HEK293 (cell line): ENCODE measurements around the gene APBA1.

ENCODE experiments used
- CTCF ChIA-PET: fragments of 350-600 bp; formaldehyde crosslinking; extraction: SDS; loops from one replicate; lab custom pipeline; 2021; ENCODE audit warnings: antibody characterized with exemption; lab: Yijun Ruan, JAX
- POLR2A ChIA-PET: fragments of 300-600 bp; formaldehyde crosslinking; extraction: SDS; loops from one replicate; lab custom pipeline; 2020; ENCODE audit warnings: antibody characterized with exemption, inconsistent platforms; lab: Yijun Ruan, JAX
- H3K27ac ChIP-seq: fragments of 200-500 bp; sonication (Bioruptor generic); 2 replicates; pipeline ENCODE4 v1.5.1; 2014; ENCODE audit warnings: low read depth, low read length, control low read depth, inconsistent platforms; ENCODE audit errors: extremely low read depth
- H3K36me3 ChIP-seq, 2 experiments: fragments of 200-500 bp in 1 of 2; sonication (Bioruptor generic) in 1 of 2; 1 replicate in 1 of 2; 2 replicates in 1 of 2; pipeline ENCODE4 v1.5.1; 2014 to 2017; ENCODE audit warnings: inconsistent platforms in 2 of 2, low read length in 2 of 2; ENCODE audit not compliant: control insufficient read depth in 2 of 2, insufficient read depth in 1 of 2
- H3K4me1 ChIP-seq: fragments of 200-500 bp; sonication (Bioruptor generic); 2 replicates; pipeline ENCODE4 v1.5.1; 2014; ENCODE audit warnings: mild to moderate bottlenecking, low read length, inconsistent platforms; ENCODE audit not compliant: control insufficient read depth, insufficient read depth
- H3K4me3 ChIP-seq: 2 replicates; pipeline ENCODE4 v1.5.1; 2011; ENCODE audit warnings: low read depth, mild to moderate bottlenecking, control low read depth, low read length, moderate library complexity
- H3K9me3 ChIP-seq: fragments of 200-500 bp; sonication (Bioruptor generic); 2 replicates; pipeline ENCODE4 v1.5.1; 2014; ENCODE audit warnings: low read depth, low read length, inconsistent platforms; ENCODE audit not compliant: control insufficient read depth, insufficient read depth
- ATF2 ChIP-seq: fragments of 450-650 bp; formaldehyde crosslinking; IDR thresholded peaks from 2 replicates; pipeline ENCODE4 v1.5.1; 2016; ENCODE audit warnings: missing biosample characterization, missing genetic modification characterization, low read depth
- CTCF ChIP-seq: fragments of 450-650 bp; formaldehyde crosslinking; IDR thresholded peaks from 2 replicates; pipeline ENCODE4 v1.5.1; 2016; ENCODE audit warnings: missing biosample characterization, missing genetic modification characterization
- PRDM10 ChIP-seq: fragments of 450-650 bp; formaldehyde crosslinking; IDR thresholded peaks from 2 replicates; pipeline ENCODE4 v1.5.1; 2016; ENCODE audit warnings: missing biosample characterization, missing genetic modification characterization
- TSHZ1 ChIP-seq: fragments of 450-650 bp; formaldehyde crosslinking; IDR thresholded peaks from 2 replicates; pipeline ENCODE4 v1.5.1; 2016; ENCODE audit warnings: missing biosample characterization, missing genetic modification characterization, borderline replicate concordance
- WT1 ChIP-seq: fragments of 450-650 bp; formaldehyde crosslinking; IDR thresholded peaks from 2 replicates; pipeline ENCODE4 v1.5.1; 2016; ENCODE audit warnings: missing biosample characterization, missing genetic modification characterization
- ZBTB6 ChIP-seq: fragments of 450-650 bp; formaldehyde crosslinking; IDR thresholded peaks from 2 replicates; pipeline ENCODE4 v1.5.1; 2017; ENCODE audit warnings: missing biosample characterization, missing genetic modification characterization
- ZBTB7A ChIP-seq: fragments of 450-650 bp; formaldehyde crosslinking; IDR thresholded peaks from 2 replicates; pipeline ENCODE4 v1.5.1; 2016; ENCODE audit warnings: low read depth, missing biosample characterization, missing genetic modification characterization
- ZFHX2 ChIP-seq: fragments of 450-650 bp; formaldehyde crosslinking; conservative IDR thresholded peaks from 2 replicates; pipeline ENCODE4 v1.5.1; 2016; ENCODE audit warnings: missing biosample characterization, missing genetic modification characterization
- ZNF132 ChIP-seq: fragments of 450-650 bp; formaldehyde crosslinking; IDR thresholded peaks from 2 replicates; pipeline ENCODE4 v1.5.1; 2017; ENCODE audit warnings: missing biosample characterization, missing genetic modification characterization, borderline replicate concordance
- ZNF148 ChIP-seq: fragments of 450-650 bp; formaldehyde crosslinking; IDR thresholded peaks from 2 replicates; pipeline ENCODE4 v1.5.0; 2017; ENCODE audit warnings: missing biosample characterization, missing genetic modification characterization, borderline replicate concordance
- ZNF169 ChIP-seq: fragments of 450-650 bp; formaldehyde crosslinking; IDR thresholded peaks from 2 replicates; pipeline ENCODE4 v1.5.1; 2016; ENCODE audit warnings: missing biosample characterization, missing genetic modification characterization
- ZNF280C ChIP-seq: fragments of 450-650 bp; formaldehyde crosslinking; IDR thresholded peaks from 2 replicates; pipeline ENCODE4 v1.5.1; 2016; ENCODE audit warnings: missing biosample characterization, missing genetic modification characterization
- ZNF354C ChIP-seq: fragments of 450-650 bp; formaldehyde crosslinking; IDR thresholded peaks from 2 replicates; pipeline ENCODE4 v1.5.1; 2016; ENCODE audit warnings: missing biosample characterization, missing genetic modification characterization, low read depth, borderline replicate concordance
- ZNF37A ChIP-seq: fragments of 450-650 bp; IDR thresholded peaks from 2 replicates; pipeline ENCODE4 v1.5.1; 2018; ENCODE audit warnings: missing biosample characterization, missing genetic modification characterization
- ZNF433 ChIP-seq: fragments of 450-650 bp; formaldehyde crosslinking; IDR thresholded peaks from 2 replicates; pipeline ENCODE4 v1.5.1; 2016; ENCODE audit warnings: missing biosample characterization, missing genetic modification characterization, low read depth
- ZNF501 ChIP-seq: fragments of 450-650 bp; formaldehyde crosslinking; IDR thresholded peaks from 2 replicates; pipeline ENCODE4 v1.5.1; 2016; ENCODE audit warnings: missing biosample characterization, missing genetic modification characterization
- ZNF521 ChIP-seq: fragments of 450-650 bp; formaldehyde crosslinking; IDR thresholded peaks from 2 replicates; pipeline ENCODE4 v1.5.1; 2017; ENCODE audit warnings: missing biosample characterization, mild to moderate bottlenecking, missing genetic modification characterization
- ZNF777 ChIP-seq: fragments of 450-650 bp; formaldehyde crosslinking; IDR thresholded peaks from 2 replicates; pipeline ENCODE4 v1.5.1; 2017; ENCODE audit warnings: missing biosample characterization, missing genetic modification characterization, borderline replicate concordance
- ZNF837 ChIP-seq: fragments of 450-650 bp; formaldehyde crosslinking; IDR thresholded peaks from 2 replicates; pipeline ENCODE4 v1.5.1; 2016; ENCODE audit warnings: missing biosample characterization, missing genetic modification characterization
- ZSCAN30 ChIP-seq: fragments of 450-650 bp; IDR thresholded peaks from 2 replicates; pipeline ENCODE4 v1.5.1; 2018; ENCODE audit warnings: missing biosample characterization, mild to moderate bottlenecking, missing genetic modification characterization, moderate library complexity

APBA1 gene

GRCh38 chr9:69585571-69585970 lies 86.6 kb downstream of the APBA1 start (continued):
- no peak for TF ChIP-seq ZNF777
- TF ChIP-seq CTCF (tag by site-specific recombination) = no peak
- TF ChIP-seq ZNF501 (tag by site-specific recombination) = no peak
- no peak for TF ChIP-seq ZNF837 (tag by site-specific recombination)
- TF ChIP-seq ZFHX2 = no peak

- no peaks in the 10 kb centered on the region for H3K4me1 ChIP-seq
- no peak overlapping the region for H3K27ac ChIP-seq
- H3K9me3 ChIP-seq = no peaks in the 10 kb centered on the region
- H3K4me3 ChIP-seq = no peak overlapping the region
- ChIA-PET CTCF (no interaction called here), POLR2A (no interaction called here)
- no peaks in the 10 kb centered on the region for H3K36me3 ChIP-seq
- no peak for TF ChIP-seq TSHZ1 (tag by site-specific recombination)
- TF ChIP-seq ZNF169 (tag by site-specific recombination) = no peak
- TF ChIP-seq ZNF433 (tag by site-specific recombination) = no peak
- no peak for TF ChIP-seq ZNF37A
- no peak for TF ChIP-seq ZNF148 (tag by site-specific recombination)
- no peak for TF ChIP-seq PRDM10 (tag by site-specific recombination)
- no peak for TF ChIP-seq ZNF132
- TF ChIP-seq ZNF280C (tag by site-specific recombination) = no peak
- TF ChIP-seq ZNF521 (tag by site-specific recombination) = no peak
- TF ChIP-seq ZBTB6 (tag by site-specific recombination) = no peak
- no peak for TF ChIP-seq ZBTB7A (tag by site-specific recombination)
- no peak for TF ChIP-seq ZNF354C
- TF ChIP-seq ZSCAN30 = no peak
- TF ChIP-seq ATF2 (tag by site-specific recombination) = no peak
- no peak for TF ChIP-seq WT1 (tag by site-specific recombination)
Observed at GRCh38 chr9:69584759-69585158, 87.4 kb downstream of the APBA1 start.
